T-helper 2 cell treated with Interferon-gamma antibody and Interleukin-4, amounts not matched to agents 5 μg/mL and 100 μg/mL, for 36 hours (primary cell): ENCODE results near the gene DLGAP3.
"Not testable (repeated sequence)": the region's sequence is repeated elsewhere in the genome, so short reads cannot be mapped to it uniquely, and the experiment has no call there.

Experiments used
- DNase-seq: peaks from one replicate; pipeline ENCODE4 v3.0.0; 2021; ENCODE audit warnings: low spot score
- H3K27ac Mint-ChIP-seq: one replicate; pipeline ENCODE4 v1.8.0; 2021; ENCODE audit warnings: mild to moderate bottlenecking, mixed read lengths
- H3K27me3 Mint-ChIP-seq: one replicate; pipeline ENCODE4 v1.8.0; 2021; ENCODE audit warnings: low read depth, mixed read lengths
- H3K36me3 Mint-ChIP-seq: one replicate; pipeline ENCODE4 v1.8.0; 2021; ENCODE audit warnings: low read depth, mixed read lengths
- H3K4me1 Mint-ChIP-seq: one replicate; pipeline ENCODE4 v1.8.0; 2021; ENCODE audit warnings: low read depth, mixed read lengths
- H3K4me3 Mint-ChIP-seq: one replicate; pipeline ENCODE4 v1.8.0; 2022; ENCODE audit warnings: mild to moderate bottlenecking, moderate library complexity, mixed read lengths
- H3K9me3 Mint-ChIP-seq: one replicate; pipeline ENCODE4 v1.8.0; 2021; ENCODE audit warnings: mixed read lengths

Gene DLGAP3

GRCh38 chr1:34948739-34949138, 19.3 kb upstream of the DLGAP3 start:
- not testable (repeated sequence) for DNase-seq, H3K4me1 Mint-ChIP-seq, H3K27me3 Mint-ChIP-seq, H3K27ac Mint-ChIP-seq, H3K9me3 Mint-ChIP-seq, H3K4me3 Mint-ChIP-seq, H3K36me3 Mint-ChIP-seq

DNA sequence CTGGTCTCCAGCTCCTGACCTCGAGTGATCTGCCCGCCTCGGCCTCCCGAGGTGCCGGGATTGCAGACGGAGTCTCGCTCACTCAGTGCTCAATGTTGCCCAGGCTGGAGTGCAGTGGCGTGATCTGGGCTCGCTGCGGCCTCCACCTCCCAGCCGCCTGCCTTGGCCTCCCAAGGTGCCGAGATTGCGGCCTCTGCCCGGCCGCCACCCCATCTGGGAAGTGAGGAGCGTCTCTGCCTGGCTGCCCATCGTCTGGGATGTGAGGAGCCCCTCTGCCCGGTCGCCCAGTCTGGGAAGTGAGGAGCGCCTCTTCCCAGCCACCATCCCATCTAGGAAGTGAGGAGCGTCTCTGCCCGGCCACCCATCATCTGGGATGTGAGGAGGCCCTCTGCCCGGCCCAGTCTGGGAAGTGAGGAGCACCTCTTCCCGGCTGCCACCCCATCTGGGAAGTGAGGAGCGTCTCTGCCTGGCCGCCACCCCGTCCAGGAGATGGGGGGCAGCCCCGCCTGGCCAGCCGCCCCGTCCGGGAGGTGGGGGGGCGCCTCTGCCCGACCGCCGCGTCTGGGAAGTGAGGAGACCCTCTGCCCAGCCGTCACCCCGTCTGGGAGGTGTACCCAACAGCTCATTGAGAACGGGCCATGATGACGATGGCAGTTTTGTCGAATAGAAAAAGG, 18.3 kb upstream of the DLGAP3 start:
- not testable (repeated sequence) for DNase-seq, H3K27ac Mint-ChIP-seq, H3K9me3 Mint-ChIP-seq, H3K36me3 Mint-ChIP-seq, H3K4me3 Mint-ChIP-seq, H3K4me1 Mint-ChIP-seq
- H3K27me3 Mint-ChIP-seq: peaks cover 15% of the 10 kb centered on the region

DNA sequence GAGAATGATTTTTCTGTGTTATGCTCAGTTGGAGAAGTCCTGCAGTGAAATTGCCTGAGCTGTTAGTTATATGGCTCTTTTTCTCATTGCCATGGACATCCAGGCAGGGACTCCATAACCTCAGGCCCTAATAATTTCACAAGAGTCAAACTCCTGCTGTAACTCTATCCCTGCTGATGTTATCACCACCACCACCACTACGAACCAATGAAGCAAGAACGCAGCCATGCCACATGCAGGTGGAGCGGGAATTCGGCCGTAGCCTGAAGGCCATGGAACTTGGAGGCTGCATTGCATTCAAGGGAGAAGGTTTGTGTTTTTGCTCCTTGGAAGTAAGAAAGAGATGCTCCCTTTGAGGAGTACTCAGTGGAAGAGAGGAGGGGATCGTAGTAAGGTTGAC, 16.8 kb upstream of the DLGAP3 start:
- DNase-seq: no peak
- Mint-ChIP-seq H3K9me3 (no peaks in the 10 kb centered on the region), H3K36me3 (no peaks in the 10 kb centered on the region), H3K4me1 (no peaks in the 10 kb centered on the region), H3K27me3 (peaks cover 16% of the 10 kb centered on the region), H3K27ac (no peak overlapping the region), H3K4me3 (no peak overlapping the region)

DNA sequence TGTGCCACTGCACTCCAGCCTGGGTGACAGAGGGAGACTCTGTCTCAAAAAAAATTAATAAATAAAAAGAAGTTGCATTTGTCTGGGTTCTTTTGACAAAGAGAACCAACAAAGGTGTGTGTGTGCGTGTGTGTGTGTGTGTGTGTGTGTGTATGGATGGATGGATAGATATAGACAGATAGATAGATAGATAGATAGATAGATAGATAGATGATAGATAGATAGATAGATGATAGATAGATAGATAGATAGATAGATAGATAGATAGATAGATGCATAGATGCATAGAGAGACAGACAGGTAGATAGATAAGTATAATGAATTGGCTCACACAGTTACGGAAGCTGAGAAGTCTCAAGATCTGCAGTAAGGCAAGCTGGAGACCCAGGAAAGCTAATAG, 12.3 kb upstream of the DLGAP3 start:
- peak overlapping the region; percentile 36 for H3K27ac Mint-ChIP-seq
- not testable (repeated sequence) for H3K4me3 Mint-ChIP-seq, H3K36me3 Mint-ChIP-seq, DNase-seq, H3K4me1 Mint-ChIP-seq, H3K9me3 Mint-ChIP-seq
- peaks cover 29% of the 10 kb centered on the region for H3K27me3 Mint-ChIP-seq

GRCh38 chr1:34930702-34931071, 1.2 kb upstream of the DLGAP3 start:
- H3K4me1 Mint-ChIP-seq: peaks cover 5% of the 10 kb centered on the region
- peaks cover 72% of the 10 kb centered on the region for H3K27me3 Mint-ChIP-seq
- H3K36me3 Mint-ChIP-seq: peaks cover 1% of the 10 kb centered on the region
- no peak overlapping the region for H3K4me3 Mint-ChIP-seq
- no peak for DNase-seq
- H3K9me3 Mint-ChIP-seq: no peaks in the 10 kb centered on the region
- H3K27ac Mint-ChIP-seq: no peak overlapping the region

- Mint-ChIP-seq H3K27me3 (peaks cover 72% of the 10 kb centered on the region), H3K36me3 (peaks cover 1% of the 10 kb centered on the region), H3K4me1 (peaks cover 5% of the 10 kb centered on the region), H3K4me3 (no peak overlapping the region), H3K9me3 (no peaks in the 10 kb centered on the region), H3K27ac (no peak overlapping the region)
- no peak for DNase-seq
These were observed 627 bp upstream of the DLGAP3 start for GRCh38 chr1:34929853-34930701.

GRCh38 chr1:34928699-34929496, 552 bp downstream of the DLGAP3 start:
- Mint-ChIP-seq H3K27ac (peak overlapping the region; percentile 7), H3K9me3 (no peaks in the 10 kb centered on the region), H3K36me3 (peaks cover 1% of the 10 kb centered on the region), H3K4me3 (peak overlapping the region; percentile 73), H3K27me3 (peaks cover 73% of the 10 kb centered on the region), H3K4me1 (peaks cover 5% of the 10 kb centered on the region)
- no peak for DNase-seq

DNA sequence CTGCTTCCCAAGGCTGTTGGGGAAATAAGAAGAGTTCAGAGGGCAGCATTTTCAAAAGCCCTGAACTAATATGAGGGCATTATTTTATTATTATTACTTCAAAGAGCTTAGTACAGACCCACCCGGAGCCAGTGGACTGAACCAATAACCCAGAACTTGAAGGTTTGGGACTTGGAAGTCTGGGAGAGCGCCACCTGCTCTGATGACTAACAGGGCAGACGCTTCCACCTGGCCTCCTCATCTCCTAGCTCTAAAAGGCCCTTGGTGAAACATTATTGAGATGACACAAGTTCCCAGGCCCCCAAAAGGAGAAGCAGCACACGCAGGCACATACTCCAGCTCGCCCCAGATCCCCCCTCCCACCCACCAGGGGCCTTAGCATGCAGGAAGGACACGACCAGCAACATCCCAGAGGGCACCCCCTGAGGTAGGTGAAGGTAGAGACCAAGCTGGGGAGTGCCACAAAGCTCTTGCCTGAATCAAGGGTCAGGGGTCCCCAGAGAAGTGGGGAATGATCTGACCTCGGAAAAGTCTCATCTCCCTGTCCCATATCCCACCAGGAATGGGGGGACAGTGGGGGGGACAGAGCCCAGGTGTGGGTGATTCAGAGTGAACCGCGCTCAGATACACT, 1.3 kb downstream of the DLGAP3 start:
- peaks cover 1% of the 10 kb centered on the region for H3K36me3 Mint-ChIP-seq
- DNase-seq: no peak
- H3K27me3 Mint-ChIP-seq: peaks cover 74% of the 10 kb centered on the region
- peaks cover 5% of the 10 kb centered on the region for H3K4me1 Mint-ChIP-seq
- H3K9me3 Mint-ChIP-seq: no peaks in the 10 kb centered on the region
- H3K27ac Mint-ChIP-seq: peak overlapping the region; percentile 7
- H3K4me3 Mint-ChIP-seq: peak overlapping the region; percentile 73

DNA sequence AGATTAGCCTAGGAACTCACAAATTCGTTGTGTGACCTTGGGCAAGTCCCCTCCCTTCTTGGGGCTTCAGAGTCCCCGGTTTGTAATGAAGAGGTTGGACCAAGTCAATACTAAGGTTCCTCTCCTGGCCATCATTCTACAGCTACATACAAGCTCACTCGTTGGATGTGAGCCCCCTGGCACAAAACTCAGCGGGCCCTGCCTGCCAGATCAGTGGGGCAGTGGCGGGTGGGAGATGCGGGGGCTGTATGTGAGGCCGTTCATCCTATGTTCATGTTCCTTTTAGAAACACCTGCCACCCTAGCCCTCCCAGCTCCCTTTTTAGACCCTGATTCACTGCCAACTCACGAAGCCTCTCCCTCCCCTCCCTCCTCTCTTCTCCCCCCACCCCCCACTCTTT, 2.1 kb downstream of the DLGAP3 start:
- Mint-ChIP-seq H3K9me3 (no peaks in the 10 kb centered on the region), H3K4me3 (no peak overlapping the region), H3K36me3 (peaks cover 1% of the 10 kb centered on the region), H3K27me3 (peaks cover 69% of the 10 kb centered on the region), H3K4me1 (peaks cover 5% of the 10 kb centered on the region), H3K27ac (no peak overlapping the region)
- DNase-seq: no peak

- Mint-ChIP-seq H3K4me1 (peaks cover 5% of the 10 kb centered on the region), H3K27ac (no peak overlapping the region), H3K27me3 (peaks cover 64% of the 10 kb centered on the region), H3K9me3 (no peaks in the 10 kb centered on the region), H3K36me3 (peaks cover 1% of the 10 kb centered on the region), H3K4me3 (no peak overlapping the region)
- DNase-seq: no peak
These were observed 2.6 kb downstream of the DLGAP3 start for GRCh38 chr1:34926894-34927293.

DNA sequence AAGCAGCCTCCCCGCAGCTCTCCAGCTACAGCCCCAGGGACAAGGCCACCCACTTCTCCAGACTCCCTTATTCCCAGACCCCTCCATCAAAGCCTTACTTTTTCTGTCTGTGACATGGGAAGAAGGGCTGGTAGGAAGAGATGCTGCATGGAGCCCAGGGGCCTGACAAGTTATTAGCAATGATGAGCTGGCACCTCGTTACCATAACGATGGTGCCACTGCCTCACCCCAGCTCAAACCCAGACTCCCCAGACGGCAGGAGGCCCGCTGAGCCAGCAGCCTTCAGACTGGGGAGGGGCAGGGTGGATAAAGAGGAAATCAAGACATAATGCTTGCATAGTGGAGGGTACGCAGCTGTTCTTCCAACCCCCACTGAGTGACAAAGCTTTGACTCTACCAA, 3.3 kb downstream of the DLGAP3 start:
- peaks cover 60% of the 10 kb centered on the region for H3K27me3 Mint-ChIP-seq
- peaks cover 1% of the 10 kb centered on the region for H3K36me3 Mint-ChIP-seq
- DNase-seq: no peak
- H3K4me3 Mint-ChIP-seq: no peak overlapping the region
- peaks cover 5% of the 10 kb centered on the region for H3K4me1 Mint-ChIP-seq
- no peak overlapping the region for H3K27ac Mint-ChIP-seq
- no peaks in the 10 kb centered on the region for H3K9me3 Mint-ChIP-seq

DNA sequence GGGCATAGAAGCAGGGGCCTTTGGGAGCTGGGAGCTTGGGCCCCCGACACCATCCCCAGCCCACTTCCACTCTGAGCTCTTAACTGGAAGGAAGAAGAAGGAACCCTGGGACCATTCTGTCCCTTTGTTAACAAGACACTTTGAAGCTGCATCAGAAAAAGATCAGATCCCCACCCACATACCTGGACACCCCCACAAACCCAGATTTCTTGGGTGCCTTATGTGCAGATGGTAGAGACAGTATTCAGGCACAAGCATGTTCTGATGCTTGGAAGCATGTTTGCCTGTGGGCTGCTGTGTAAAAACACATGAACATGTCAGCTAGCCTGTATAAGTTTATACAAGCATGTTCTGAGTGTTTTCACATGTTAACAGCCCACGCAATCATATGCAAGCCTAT, 3.7 kb downstream of the DLGAP3 start:
- Mint-ChIP-seq H3K36me3 (peaks cover 1% of the 10 kb centered on the region), H3K4me3 (no peak overlapping the region), H3K9me3 (no peaks in the 10 kb centered on the region), H3K27me3 (peaks cover 56% of the 10 kb centered on the region), H3K4me1 (peaks cover 5% of the 10 kb centered on the region), H3K27ac (no peak overlapping the region)
- no peak for DNase-seq

DNA sequence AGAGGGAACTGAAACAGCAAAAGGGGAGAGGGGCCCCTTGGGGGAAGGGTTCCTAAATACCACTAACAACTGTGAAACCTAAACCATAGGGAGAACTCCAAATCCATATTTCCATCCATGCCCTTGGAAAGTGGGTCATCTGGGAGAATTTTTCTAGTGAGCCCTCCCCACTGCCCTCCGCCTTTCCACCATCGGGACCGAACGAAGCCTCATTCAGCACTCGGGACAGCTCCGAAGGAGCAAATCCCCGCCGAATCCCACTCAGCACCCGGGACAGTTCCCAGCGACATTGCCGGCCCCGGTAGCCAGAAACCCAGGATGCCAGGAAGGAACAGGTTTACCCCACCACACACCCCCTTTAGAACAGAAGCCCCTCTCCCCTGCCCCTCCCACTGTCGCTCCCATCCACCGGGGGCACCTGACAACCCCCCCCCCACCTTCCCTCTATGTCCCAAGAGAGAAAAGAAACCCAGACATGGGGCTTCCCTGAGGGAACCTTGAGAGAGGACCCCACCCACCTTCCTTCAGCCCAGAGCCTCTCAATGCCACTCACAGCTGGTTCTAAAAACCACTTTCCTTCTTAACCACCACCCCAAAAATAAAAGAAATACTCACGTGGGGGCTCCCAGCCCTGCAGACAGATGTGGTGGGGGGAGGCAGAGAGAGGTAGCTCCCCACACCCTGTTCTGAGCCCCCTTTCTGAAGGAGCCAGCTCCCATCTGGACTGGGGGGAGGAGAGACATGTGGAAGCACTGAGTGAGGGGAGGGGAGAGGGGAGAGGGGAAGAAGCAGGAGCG, 4.5 kb downstream of the DLGAP3 start:
- Mint-ChIP-seq H3K36me3 (peaks cover 1% of the 10 kb centered on the region), H3K27ac (no peak overlapping the region), H3K4me1 (peaks cover 5% of the 10 kb centered on the region), H3K4me3 (no peak overlapping the region), H3K27me3 (peaks cover 50% of the 10 kb centered on the region), H3K9me3 (no peaks in the 10 kb centered on the region)
- DNase-seq: peak; percentile 33
